IPS DF 4.7 (cell line): ENCODE measurements around the gene ZMYM2.
"Not testable (repeated sequence)": the region's sequence is repeated elsewhere in the genome, so short reads cannot be mapped to it uniquely, and the experiment has no call there.

Experiments
- DNase-seq: peaks from one replicate; pipeline ENCODE4 v3.0.0-alpha.2; 2013; ENCODE audit warnings: low spot score; ENCODE audit errors: extremely low read depth

The ZMYM2 gene

GRCh38 chr13:19958155-19959111 lies at the start of gene ZMYM2:
ZMYM2 (plus strand) TSS chr13:19958727; CDS start chr13:19993073, 34,346 bp downstream.
- DNase-seq = peak; percentile 64

GRCh38 chr13:19910336-19911072 lies 48.0 kb upstream of the ZMYM2 start:
- DNase-seq = no peak

GRCh38 chr13:19927117-19927748 lies 31.3 kb upstream of the ZMYM2 start:
- no peak for DNase-seq

- DNase-seq = no peak
These were observed 18.4 kb upstream of the ZMYM2 start for GRCh38 chr13:19940106-19940505.

- DNase-seq = no peak
These were observed 8.2 kb upstream of the ZMYM2 start for GRCh38 chr13:19950374-19950773.

GRCh38 chr13:19952850-19953249 lies 5.7 kb upstream of the ZMYM2 start:
- no peak for DNase-seq

GRCh38 chr13:19955873-19956559 lies 2.5 kb upstream of the ZMYM2 start:
- no peak for DNase-seq

GRCh38 chr13:19957320-19958154 lies 990 bp upstream of the ZMYM2 start:
- DNase-seq = peak; percentile 69

GRCh38 chr13:19959141-19959830 lies 759 bp downstream of the ZMYM2 start:
- DNase-seq = no peak

- no peak for DNase-seq
These were observed 1.5 kb downstream of the ZMYM2 start for GRCh38 chr13:19959831-19960652.

- no peak for DNase-seq
These were observed 2.1 kb downstream of the ZMYM2 start for GRCh38 chr13:19960653-19960976.

- DNase-seq = no peak
These were observed 3.0 kb downstream of the ZMYM2 start for GRCh38 chr13:19961489-19961888.

- DNase-seq = no peak
These were observed 3.4 kb downstream of the ZMYM2 start for GRCh38 chr13:19961924-19962323.

- no peak for DNase-seq
These were observed 4.4 kb downstream of the ZMYM2 start for GRCh38 chr13:19962894-19963293.

- DNase-seq = no peak
These were observed 9.1 kb downstream of the ZMYM2 start for GRCh38 chr13:19967621-19968020.

GRCh38 chr13:19974498-19975009 lies 16.0 kb downstream of the ZMYM2 start:
- not testable (repeated sequence) for DNase-seq

- DNase-seq = no peak
These were observed 20.4 kb downstream of the ZMYM2 start for GRCh38 chr13:19978831-19979437.

GRCh38 chr13:19981685-19982238 lies 23.2 kb downstream of the ZMYM2 start:
- no peak for DNase-seq
